DND-41 (cell line): ENCODE results near the gene SIPA1L3.

ENCODE experiments used
- ATAC-seq: fragments of 200-7000 bp; cut with Tn5 transposase; 3 replicates; pipeline ENCODE4 v1.9.1; 2021; ENCODE audit warnings: low read depth; ENCODE audit not compliant: insufficient read depth
- DNase-seq: peaks from one replicate; pipeline ENCODE4 v3.0.0-alpha.2; 2020
- H2AFZ ChIP-seq: 2 replicates; pipeline ENCODE4 v1.6.0; 2012; ENCODE audit warnings: low read depth, low read length
- H3K27ac ChIP-seq: 2 replicates; pipeline ENCODE4 v1.5.1; 2012; ENCODE audit warnings: low read length, inconsistent platforms
- H3K27me3 ChIP-seq: fragments of 200-600 bp; sonication (generic); 2 replicates; pipeline ENCODE4 v1.6.0; 2012; ENCODE audit warnings: low read length, mild to moderate bottlenecking, inconsistent platforms; ENCODE audit not compliant: insufficient read depth, poor library complexity
- H3K36me3 ChIP-seq: 2 replicates; pipeline ENCODE4 v1.5.1; 2012; ENCODE audit warnings: low read length, inconsistent platforms; ENCODE audit not compliant: insufficient read depth
- H3K4me1 ChIP-seq: 2 replicates; pipeline ENCODE4 v1.5.1; 2012; ENCODE audit warnings: mild to moderate bottlenecking, low read length; ENCODE audit not compliant: insufficient read depth
- H3K4me2 ChIP-seq: 2 replicates; pipeline ENCODE4 v1.6.0; 2012; ENCODE audit warnings: mild to moderate bottlenecking, moderate library complexity, low read length, inconsistent platforms; ENCODE audit not compliant: insufficient read depth
- H3K4me3 ChIP-seq, 2 experiments: fragments of 200-600 bp in 1 of 2; shearing (Covaris generic) in 1 of 2; 2 replicates each; pipeline ENCODE4 v1.5.1; 2012 to 2016; ENCODE audit warnings: inconsistent platforms in 2 of 2, low read length in 2 of 2, mild to moderate bottlenecking in 2 of 2, low read depth in 1 of 2, moderate library complexity in 1 of 2
- H3K79me2 ChIP-seq: 2 replicates; pipeline ENCODE4 v1.6.0; 2012; ENCODE audit warnings: low read length, inconsistent platforms; ENCODE audit not compliant: insufficient read depth
- H3K9ac ChIP-seq: 2 replicates; pipeline ENCODE4 v1.6.0; 2012; ENCODE audit warnings: low read depth, mild to moderate bottlenecking, inconsistent platforms, low read length, moderate library complexity
- H3K9me3 ChIP-seq: 2 replicates; pipeline ENCODE4 v1.5.1; 2012; ENCODE audit warnings: low read length, moderate library complexity, mild to moderate bottlenecking, inconsistent platforms; ENCODE audit not compliant: insufficient read depth, severe bottlenecking
- H4K20me1 ChIP-seq: 2 replicates; pipeline ENCODE4 v1.6.0; 2012; ENCODE audit warnings: low read length; ENCODE audit not compliant: insufficient read depth
- CTCF ChIP-seq: IDR thresholded peaks from 2 replicates; pipeline ENCODE4 v1.5.1; 2012; ENCODE audit warnings: borderline replicate concordance, low read length, moderate library complexity, mild to moderate bottlenecking; ENCODE audit not compliant: poor library complexity, severe bottlenecking; ENCODE audit errors: extremely low read depth
- EZH2 ChIP-seq: IDR thresholded peaks from 3 replicates; pipeline ENCODE4 v1.6.1; 2012; ENCODE audit warnings: borderline replicate concordance, low read depth, mild to moderate bottlenecking, moderate library complexity, low read length, inconsistent platforms; ENCODE audit not compliant: severe bottlenecking

Gene SIPA1L3

GRCh38 chr19:38255383-38256014 lies 348.5 kb downstream of the SIPA1L3 start:
- Histone ChIP-seq H3K4me2 (no peak overlapping the region), H3K4me3 (no peak overlapping the region), H3K36me3 (no peaks in the 10 kb centered on the region), H3K79me2 (no peaks in the 10 kb centered on the region), H3K9me3 (no peaks in the 10 kb centered on the region), H3K27ac (no peak overlapping the region), H3K27me3 (no peaks in the 10 kb centered on the region), H3K9ac (no peak overlapping the region), H3K4me1 (no peaks in the 10 kb centered on the region), H4K20me1 (no peaks in the 10 kb centered on the region), H2AFZ (no peak overlapping the region)
- ATAC-seq: no peak
- TF ChIP-seq CTCF (no peak), EZH2 (no peak)
- no peak for DNase-seq
